HG02981 (cell line): ENCODE data around the gene SIGLECL1.

Source experiments
- ATAC-seq: cut with Tn5 transposase; IDR thresholded peaks from one replicate; pipeline ENCODE4 v1.9.1; 2021; ENCODE audit warnings: mild to moderate bottlenecking, moderate library complexity; ENCODE audit not compliant: unreplicated experiment

Gene SIGLECL1

DNA sequence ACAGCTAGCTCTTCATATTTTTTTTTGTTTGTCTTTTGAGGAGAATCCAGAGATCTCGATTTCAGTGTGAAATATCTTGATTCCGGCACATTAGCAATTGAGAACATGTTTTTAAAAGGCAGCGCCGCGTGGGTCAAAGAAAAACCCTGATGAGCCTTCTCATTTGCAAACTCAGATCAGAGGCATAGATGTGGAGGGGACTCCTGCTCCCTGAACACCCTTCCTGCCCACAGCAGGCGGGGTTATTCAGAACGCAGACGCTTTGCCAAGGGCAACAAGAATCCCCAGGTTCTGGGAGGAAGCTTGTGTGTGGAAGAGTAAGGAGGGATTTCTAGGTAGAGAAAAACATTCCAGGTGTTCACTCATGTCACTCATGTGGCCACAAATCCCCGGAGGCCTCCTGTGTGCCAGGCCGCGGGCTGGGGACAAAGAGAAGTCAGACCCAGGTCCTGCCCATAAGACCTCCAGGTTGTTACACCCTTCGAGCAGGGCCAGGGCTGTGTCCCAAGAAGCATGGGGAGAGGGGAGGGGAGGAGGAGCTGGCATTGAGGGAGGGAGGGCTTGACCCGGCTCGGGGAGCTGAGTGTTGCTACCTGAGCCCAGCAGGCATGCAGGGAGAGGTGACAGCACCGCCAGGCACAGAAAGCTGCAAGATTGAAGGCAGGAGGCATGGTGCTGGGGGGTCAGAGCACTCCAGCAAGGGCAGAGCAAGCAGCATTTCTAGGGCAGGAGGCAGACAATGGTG is 44.7 kb downstream of the SIGLECL1 start:
- no peak for ATAC-seq

DNA sequence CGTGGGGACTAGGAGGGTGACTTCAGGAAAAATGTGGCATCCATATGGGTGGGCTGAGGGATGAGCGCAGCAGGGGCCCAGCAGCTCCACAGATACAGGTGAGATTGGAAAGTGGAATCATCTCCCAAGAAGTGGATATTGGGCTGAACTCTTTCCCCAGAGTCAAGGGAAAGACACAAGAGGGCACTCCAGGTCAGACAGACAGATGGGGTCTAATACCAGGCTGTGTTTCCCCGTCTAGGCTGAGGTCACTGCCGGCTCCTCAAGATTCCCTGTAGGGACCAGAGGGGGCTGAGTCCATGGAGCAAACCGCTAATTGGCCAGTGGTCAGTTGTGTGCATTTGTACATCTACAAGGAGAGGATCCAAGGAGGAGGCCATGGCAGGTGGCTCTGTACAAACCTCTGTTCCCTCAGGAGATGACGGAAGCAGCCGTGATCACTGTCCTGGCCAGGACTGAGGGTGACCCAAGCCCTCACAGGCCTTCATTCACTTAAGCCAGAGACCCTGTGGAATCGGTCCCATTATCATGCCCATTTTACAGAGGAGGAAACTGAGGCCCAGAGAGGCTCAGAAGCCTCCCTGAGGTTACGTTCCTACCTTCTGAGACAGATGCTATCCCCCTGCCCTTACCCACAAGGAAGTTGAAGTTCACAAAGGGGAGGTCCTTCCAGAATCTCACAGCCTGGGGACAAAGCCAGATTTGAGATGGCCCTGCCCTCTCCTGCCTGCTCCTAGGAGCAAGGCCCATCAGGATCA is 45.6 kb downstream of the SIGLECL1 start:
- ATAC-seq: no peak

DNA sequence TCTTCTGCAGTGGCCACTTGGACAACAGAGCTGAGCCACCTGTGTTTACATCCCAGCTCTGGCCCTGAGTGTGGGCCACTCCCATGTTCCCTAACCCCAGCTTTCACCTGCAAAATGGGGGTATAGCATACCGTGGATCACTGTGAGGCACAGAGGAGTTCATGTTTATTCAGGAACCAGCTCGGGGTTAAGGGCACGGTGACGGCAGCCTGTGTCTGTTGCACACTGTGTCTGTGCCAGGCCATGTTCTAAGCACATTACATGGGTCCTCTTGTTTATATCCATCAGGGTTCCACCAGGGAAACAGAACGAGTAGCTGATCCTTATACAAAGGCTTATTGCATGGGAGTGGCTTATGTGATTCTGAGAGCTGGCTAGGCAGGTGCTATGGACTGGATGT is 46.5 kb downstream of the SIGLECL1 start:
- no peak for ATAC-seq

DNA sequence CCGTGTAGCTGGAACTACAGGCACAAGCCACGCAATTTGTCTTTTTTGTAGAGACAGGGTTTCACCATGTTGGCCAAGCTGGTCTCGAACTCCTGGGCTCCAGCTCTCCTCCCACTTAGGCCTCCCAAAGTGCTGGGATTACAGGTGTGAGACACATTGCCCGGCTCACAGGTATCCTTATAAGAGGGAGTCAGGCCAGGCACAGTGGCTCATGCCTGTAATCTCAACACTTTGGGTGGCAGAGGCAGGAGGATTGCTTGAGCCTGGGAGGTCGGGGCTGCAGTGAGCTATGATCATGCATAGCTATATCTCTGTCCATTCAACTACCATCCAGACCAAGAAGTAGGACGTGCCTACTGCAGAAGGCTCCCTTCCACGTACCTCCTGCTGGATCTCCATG is 50.4 kb downstream of the SIGLECL1 start:
- ATAC-seq: no peak

DNA sequence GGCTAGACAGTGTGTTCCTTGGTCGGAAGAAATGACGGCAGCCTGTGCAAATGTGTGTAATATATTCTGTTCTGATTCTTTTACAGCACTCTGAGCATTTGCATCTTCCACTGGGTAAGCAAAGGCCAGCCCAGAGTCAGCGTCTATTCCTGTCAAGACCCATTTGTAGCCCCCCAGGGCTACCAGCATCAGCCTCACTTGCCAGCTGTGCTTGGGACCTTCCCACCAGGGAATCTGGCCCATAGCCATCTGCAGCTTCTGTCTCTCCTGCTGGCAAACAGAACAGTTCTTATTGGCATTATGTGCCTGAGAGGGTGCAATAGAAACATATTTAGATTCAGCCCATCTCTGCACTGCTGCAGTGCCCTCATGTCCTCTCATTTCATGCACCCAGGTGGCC is 54.6 kb downstream of the SIGLECL1 start:
- ATAC-seq: no peak

DNA sequence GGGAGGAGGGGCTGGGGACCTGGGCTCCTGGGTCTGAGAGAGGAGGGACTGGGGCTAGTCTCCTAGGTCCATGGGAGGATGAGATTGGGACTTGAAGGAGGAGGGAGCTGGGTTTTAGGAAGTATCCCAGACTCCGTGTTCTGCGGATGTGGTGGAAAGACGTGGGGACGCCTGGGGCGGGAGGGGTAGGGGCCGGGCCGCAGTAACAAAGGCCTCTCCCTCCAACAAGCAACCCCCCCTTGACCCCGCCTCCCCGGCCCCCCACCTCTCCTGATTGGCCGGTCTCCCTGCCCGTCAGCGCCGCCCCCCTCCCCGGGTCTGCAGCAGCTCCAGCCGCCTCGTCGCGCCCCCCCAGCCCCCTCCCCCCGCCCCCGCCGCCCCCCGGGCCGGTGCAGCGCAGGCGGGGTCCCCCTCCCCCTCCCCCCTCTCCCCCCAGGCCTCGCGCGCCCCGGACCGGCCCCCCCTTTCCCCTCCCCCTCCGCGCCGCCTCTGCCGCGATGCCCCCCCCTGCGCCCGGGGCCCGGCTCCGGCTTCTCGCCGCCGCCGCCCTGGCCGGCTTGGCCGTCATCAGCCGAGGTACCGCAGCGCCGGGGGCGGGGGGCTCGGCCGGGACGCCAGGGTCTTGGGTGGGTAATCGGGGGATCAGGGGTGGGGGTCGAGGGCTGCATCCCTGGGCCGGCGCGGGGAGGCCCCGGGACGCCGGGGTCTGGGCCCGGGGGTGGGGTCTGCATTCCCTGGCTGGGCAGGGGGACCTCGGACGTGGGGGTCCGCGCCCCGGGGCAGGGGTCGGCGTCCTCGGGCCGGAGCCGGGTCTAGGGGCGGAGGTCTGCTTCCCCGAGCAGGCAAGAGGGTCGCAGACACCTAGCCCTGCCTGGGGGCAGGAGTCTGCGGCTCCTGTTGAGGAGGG is 60.7 kb downstream of the SIGLECL1 start, which contains the start of gene IGLON5:
Gene IGLON5 (plus strand): TSS at position 294 of the 907 bp plus-strand sequence. CDS start 204 bp downstream, at position 498.
- ATAC-seq: no peak

DNA sequence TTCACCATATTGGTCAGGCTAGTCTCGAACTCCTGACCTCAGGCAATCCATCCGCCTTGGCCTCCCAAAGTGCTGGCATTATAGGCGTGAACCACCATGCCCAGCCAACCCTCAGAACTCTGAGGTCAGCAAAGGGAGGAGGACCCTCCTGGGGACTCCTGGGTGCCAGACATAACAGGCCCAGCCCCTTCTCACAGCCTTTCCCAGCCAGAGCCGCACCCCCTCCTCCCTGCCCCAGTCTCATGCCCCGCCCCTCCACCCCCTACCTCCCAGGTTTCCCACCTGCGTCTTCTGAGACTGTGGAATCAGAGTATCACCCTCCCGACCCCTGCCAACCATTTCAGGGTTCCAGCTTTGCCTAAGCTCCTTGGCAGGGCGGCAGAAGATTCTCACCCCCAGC is 65.8 kb downstream of the SIGLECL1 start:
- no peak for ATAC-seq

DNA sequence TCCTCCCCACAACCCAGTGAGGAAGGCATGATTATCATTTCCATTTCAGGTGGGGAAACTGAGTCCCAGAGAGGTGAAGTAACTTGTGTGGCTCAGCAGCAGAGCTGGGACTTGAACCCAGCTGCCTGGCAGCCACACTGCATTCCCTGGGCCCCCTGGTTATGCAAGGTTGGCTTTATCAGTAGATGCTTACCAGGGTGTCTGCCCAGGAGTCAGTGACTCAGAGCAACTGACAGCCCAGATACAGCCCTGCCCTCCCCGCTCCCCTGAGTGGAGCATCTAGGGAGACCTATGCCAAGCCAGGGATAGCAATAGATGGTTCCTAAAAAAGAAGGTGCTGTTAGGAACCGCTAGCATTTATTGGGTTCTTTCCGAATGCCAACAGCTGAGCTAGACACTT is 66.5 kb downstream of the SIGLECL1 start:
- no peak for ATAC-seq

DNA sequence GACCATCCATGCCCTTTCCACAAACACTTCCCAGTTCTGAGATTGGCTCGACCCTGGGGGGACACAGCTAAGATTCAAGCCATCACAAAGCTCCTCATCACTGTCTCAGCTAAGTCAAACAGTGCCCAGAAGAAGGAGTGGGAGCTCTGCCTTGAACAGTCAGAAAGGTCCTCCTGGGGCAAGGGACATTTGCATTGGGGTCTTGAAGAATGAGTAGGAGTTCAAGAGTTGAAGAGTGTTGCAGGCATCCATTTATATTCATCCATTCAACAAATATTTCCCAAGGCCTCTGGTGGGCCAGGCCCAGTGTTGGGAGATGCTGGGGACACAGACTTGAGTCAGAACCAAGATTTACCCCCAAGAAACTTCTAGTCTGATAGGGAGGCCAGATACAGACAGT is 67.1 kb downstream of the SIGLECL1 start:
- ATAC-seq: no peak
